ENCODE data around the gene HS6ST1.

- TF ChIP-seq CTCF (optimal IDR thresholded peaks at IDR 0.05 in 1 of 3, IDR thresholded peaks at IDR 0.05 in 1 of 3, conservative IDR thresholded peaks at IDR 0.05 in 1 of 3; ENCODE audit: extremely low read depth in 1 of 3, insufficient read depth in 2 of 3, low read length in 3 of 3), result no peak
- TF ChIP-seq EZH2 (IDR thresholded peaks at IDR 0.05; ENCODE audit: low read length), result no peak
These were observed 49.3 kb downstream of the HS6ST1 start for GRCh38 chr2:128269063-128269989.
